Fibroblast of pulmonary artery (primary cell): ENCODE data around the gene E2F1.

ENCODE experiments used
- DNase-seq: peaks from one replicate; pipeline ENCODE4 v3.0.0-alpha.2; 2010; ENCODE audit warnings: low read depth
- H3K4me3 ChIP-seq: replicated peaks from 2 replicates; pipeline ENCODE4 v1.5.1; 2011; ENCODE audit warnings: low read depth, mild to moderate bottlenecking, control low read depth, low read length, moderate library complexity
- CTCF ChIP-seq: IDR thresholded peaks from 2 replicates; pipeline ENCODE4 v1.5.1; 2011; ENCODE audit warnings: mild to moderate bottlenecking, control low read depth, low read length, inconsistent platforms; ENCODE audit errors: missing control alignments

E2F1 gene

GRCh38 chr20:33686100-33686983, at the start of gene E2F1:
Gene E2F1, minus strand, starts transcription at chr20:33686385. Its CDS starts 121 bp downstream, at chr20:33686264.
- H3K4me3 ChIP-seq, result peak within 1 kb of the TSS; percentile 36
- no peak for TF ChIP-seq CTCF
- DNase-seq, result peak; percentile 88

GRCh38 chr20:33733654-33734576, 47.7 kb upstream of the E2F1 start:
- no peak overlapping the region for H3K4me3 ChIP-seq
- TF ChIP-seq CTCF, result no peak
- peak; percentile 76 for DNase-seq

GRCh38 chr20:33732166-33732970, 46.2 kb upstream of the E2F1 start:
- TF ChIP-seq CTCF, result no peak
- H3K4me3 ChIP-seq, result peak overlapping the region; percentile 58
- DNase-seq, result no peak

GRCh38 chr20:33731693-33732165, 45.5 kb upstream of the E2F1 start, which contains the start of gene ZNF341:
Gene ZNF341, plus strand, starts transcription at chr20:33731996. Its CDS starts 26 bp downstream, at chr20:33732022.
- DNase-seq, result peak; percentile 84
- peak within 1 kb of the TSS; percentile 61 for H3K4me3 ChIP-seq
- peak; percentile 49 for TF ChIP-seq CTCF

GRCh38 chr20:33730946-33731692, 44.9 kb upstream of the E2F1 start:
- TF ChIP-seq CTCF, result no peak
- DNase-seq, result no peak
- H3K4me3 ChIP-seq, result peak overlapping the region; percentile 61
